DOHH2 (cell line): ENCODE measurements around the gene TMEM53.

Experiments used
- EZH2phosphoT487 ChIP-seq: fragments of 200-600 bp; sonication (generic); IDR thresholded peaks from 2 replicates; pipeline ENCODE4 v1.6.1; 2017; ENCODE audit warnings: borderline replicate concordance, mild to moderate bottlenecking, antibody characterized with exemption, low read length, moderate library complexity, mixed read lengths
- TF ChIP-seq, protein P1 (sequence below): fragments of 200-600 bp; sonication (generic); IDR thresholded peaks from one replicate; pipeline ENCODE4 v1.5.1; 2014; ENCODE audit warnings: antibody characterized with exemption, mild to moderate bottlenecking, low read depth, low read length; ENCODE audit not compliant: poor library complexity, severe bottlenecking

DNA sequence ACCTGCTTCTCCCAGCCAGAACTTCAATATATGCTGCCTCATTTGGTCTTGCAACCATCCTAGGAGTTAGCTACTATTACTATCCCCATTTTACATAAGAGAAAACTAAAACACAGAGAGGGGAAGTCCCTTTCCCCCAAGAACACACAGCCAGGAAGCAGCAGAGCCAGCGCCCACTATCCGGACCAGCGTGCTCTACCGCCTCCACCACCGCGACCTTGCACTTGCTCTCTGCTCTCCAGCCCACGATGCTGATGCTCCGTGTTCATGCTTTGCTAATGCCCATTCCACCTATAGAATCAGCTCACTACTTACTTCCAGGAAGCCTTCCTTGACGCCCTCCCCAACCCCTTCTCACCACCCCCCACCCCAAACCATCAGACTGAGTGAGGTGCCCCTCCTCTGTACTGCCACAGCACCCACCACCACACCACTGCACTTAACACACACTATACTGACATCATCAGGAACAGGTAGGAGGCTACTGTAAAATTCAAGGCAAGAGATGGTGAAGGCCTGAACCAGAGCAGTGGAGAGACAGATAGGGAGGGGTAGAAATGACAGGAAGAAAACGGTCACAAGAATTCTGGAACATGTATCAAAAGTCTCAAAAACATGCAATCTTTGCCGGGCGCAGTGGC lies 9.4 kb downstream of the TMEM53 start:
- TF ChIP-seq, protein P1, sequence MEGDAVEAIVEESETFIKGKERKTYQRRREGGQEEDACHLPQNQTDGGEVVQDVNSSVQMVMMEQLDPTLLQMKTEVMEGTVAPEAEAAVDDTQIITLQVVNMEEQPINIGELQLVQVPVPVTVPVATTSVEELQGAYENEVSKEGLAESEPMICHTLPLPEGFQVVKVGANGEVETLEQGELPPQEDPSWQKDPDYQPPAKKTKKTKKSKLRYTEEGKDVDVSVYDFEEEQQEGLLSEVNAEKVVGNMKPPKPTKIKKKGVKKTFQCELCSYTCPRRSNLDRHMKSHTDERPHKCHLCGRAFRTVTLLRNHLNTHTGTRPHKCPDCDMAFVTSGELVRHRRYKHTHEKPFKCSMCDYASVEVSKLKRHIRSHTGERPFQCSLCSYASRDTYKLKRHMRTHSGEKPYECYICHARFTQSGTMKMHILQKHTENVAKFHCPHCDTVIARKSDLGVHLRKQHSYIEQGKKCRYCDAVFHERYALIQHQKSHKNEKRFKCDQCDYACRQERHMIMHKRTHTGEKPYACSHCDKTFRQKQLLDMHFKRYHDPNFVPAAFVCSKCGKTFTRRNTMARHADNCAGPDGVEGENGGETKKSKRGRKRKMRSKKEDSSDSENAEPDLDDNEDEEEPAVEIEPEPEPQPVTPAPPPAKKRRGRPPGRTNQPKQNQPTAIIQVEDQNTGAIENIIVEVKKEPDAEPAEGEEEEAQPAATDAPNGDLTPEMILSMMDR: no peak
- no peak for TF ChIP-seq EZH2phosphoT487
